CD4-positive, alpha-beta T cell treated with Interleukin-6 at 100 ng/mL for 8 hours (primary cell): ENCODE data around the gene FER.
"Not testable (repeated sequence)": the region's sequence is repeated elsewhere in the genome, so short reads cannot be mapped to it uniquely, and the experiment has no call there.

ENCODE experiments used
- DNase-seq: peaks from one replicate; pipeline ENCODE4 v3.0.0-alpha.2; 2020; ENCODE audit warnings: mixed read lengths, low spot score

FER gene

GRCh38 chr5:108966910-108967309 is 219.2 kb downstream of the FER start:
- DNase-seq: no peak

GRCh38 chr5:108974594-108974993 is 226.9 kb downstream of the FER start:
- DNase-seq: no peak

GRCh38 chr5:108975697-108976096 is 228.0 kb downstream of the FER start:
- DNase-seq: no peak

- no peak for DNase-seq
These were observed 235.9 kb downstream of the FER start for GRCh38 chr5:108983461-108984092.

- DNase-seq: no peak
These were observed 242.2 kb downstream of the FER start for GRCh38 chr5:108989761-108990392.

GRCh38 chr5:108992396-108993085 is 244.8 kb downstream of the FER start:
- not testable (repeated sequence) for DNase-seq

GRCh38 chr5:108993440-108993839 is 245.7 kb downstream of the FER start:
- not testable (repeated sequence) for DNase-seq

GRCh38 chr5:108997720-108998119 is 250.0 kb downstream of the FER start:
- DNase-seq: no peak

- DNase-seq: no peak
These were observed 250.5 kb downstream of the FER start for GRCh38 chr5:108998216-108998615.

- no peak for DNase-seq
These were observed 256.2 kb downstream of the FER start for GRCh38 chr5:109003928-109004327.

GRCh38 chr5:109005297-109006009 is 257.8 kb downstream of the FER start:
- no peak for DNase-seq

- DNase-seq: no peak
These were observed 258.4 kb downstream of the FER start for GRCh38 chr5:109006129-109006528.

GRCh38 chr5:109016300-109016699 is 268.6 kb downstream of the FER start:
- DNase-seq: no peak

- DNase-seq: no peak
These were observed 274.4 kb downstream of the FER start for GRCh38 chr5:109022056-109022455.

GRCh38 chr5:109025729-109026128 is 278.0 kb downstream of the FER start:
- DNase-seq: not testable (repeated sequence)

GRCh38 chr5:109027983-109028607 is 280.4 kb downstream of the FER start:
- no peak for DNase-seq

- DNase-seq: no peak
These were observed 281.1 kb downstream of the FER start for GRCh38 chr5:109028608-109029299.

GRCh38 chr5:109029847-109030246 is 282.1 kb downstream of the FER start:
- no peak for DNase-seq

- DNase-seq: no peak
These were observed 282.9 kb downstream of the FER start for GRCh38 chr5:109030360-109031143.

- no peak for DNase-seq
These were observed 286.6 kb downstream of the FER start for GRCh38 chr5:109034306-109034705.

- DNase-seq: no peak
These were observed 287.7 kb downstream of the FER start for GRCh38 chr5:109035436-109035835.
